Right atrium auricular region (tissue), 2 donors: ENCODE data around the gene ELMO3. TPM values are rescaled to one million over a fixed set of nuclear protein-coding genes. Genes with fewer than 3 reads are reported as not detected.

Experiments
- DNase-seq: peaks from one replicate; pipeline ENCODE4 v3.0.0-alpha.2; 2019; ENCODE audit warnings: low spot score
- H3K27ac ChIP-seq, 2 donors: fragments of 200-600 bp; sonication (generic); 1 replicate in 1 of 2; 2 replicates in 1 of 2; pipeline ENCODE4 v1.5.1; 2016 to 2019
- H3K27me3 ChIP-seq, 2 donors: fragments of 200-600 bp; sonication (generic); one replicate each; pipeline versions ENCODE4 v1.5.1 to v1.6.0; 2017 to 2019
- H3K36me3 ChIP-seq: fragments of 200-600 bp; sonication (generic); one replicate; pipeline ENCODE4 v1.5.1; 2016
- H3K4me1 ChIP-seq, 2 donors: fragments of 200-600 bp; sonication (generic); one replicate each; pipeline versions ENCODE4 v1.5.1 to v1.6.0; 2017 to 2019
- H3K4me3 ChIP-seq, 2 donors: fragments of 200-600 bp; sonication (generic); 1 replicate in 1 of 2; 2 replicates in 1 of 2; pipeline ENCODE4 v1.5.1; 2017 to 2019; ENCODE audit warnings: mild to moderate bottlenecking in 1 of 2, moderate library complexity in 1 of 2
- H3K9me3 ChIP-seq, 2 donors: fragments of 200-600 bp; sonication (generic); one replicate each; pipeline ENCODE4 v1.5.1; 2019
- total RNA-seq, 2 donors: library from RNA; depleted of rRNA; stranded (reverse); fragments of >200 nt; gene quantifications; one replicate each; pipeline ENCODE4 v1.1.0, GENCODE V29; 2016
- TF ChIP-seq, protein P1 (sequence below), 2 donors: fragments of 200-600 bp; sonication (generic); IDR thresholded peaks; one replicate each; pipeline ENCODE4 v1.5.1; 2019; ENCODE audit warnings: antibody characterized with exemption in 2 of 2

The ELMO3 gene
- total RNA-seq, 2 donors from 2014 or later: 0.37 to 2.2 TPM

DNA sequence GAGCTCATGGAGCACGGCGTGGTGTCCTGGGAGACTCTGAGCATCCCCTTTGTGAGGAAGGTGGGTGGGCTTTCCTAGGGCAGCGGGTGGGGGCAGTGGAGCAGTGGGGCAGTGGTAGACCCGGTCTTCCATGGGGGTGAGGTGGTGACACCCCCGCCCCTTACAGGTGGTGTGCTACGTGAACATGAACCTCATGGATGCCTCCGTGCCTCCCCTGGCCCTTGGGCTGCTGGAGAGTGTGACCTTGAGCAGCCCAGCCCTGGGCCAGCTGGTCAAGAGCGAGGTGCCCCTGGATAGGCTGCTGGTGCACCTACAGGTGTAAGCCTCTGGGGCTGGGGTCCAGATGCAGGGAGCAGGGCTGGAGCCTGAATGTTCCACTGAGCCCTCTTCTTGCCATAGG lies 1.6 kb downstream of the ELMO3 start:
- Histone ChIP-seq H3K4me3 (no peak overlapping the region), H3K27ac (no peak overlapping the region), H3K27me3 (no peaks in the 10 kb centered on the region), H3K36me3 (peaks cover 28% of the 10 kb centered on the region), H3K9me3 (no peaks in the 10 kb centered on the region), H3K4me1 (peaks cover 0 to 22% of the 10 kb centered on the region in 2 donors)
- TF ChIP-seq, protein P1, sequence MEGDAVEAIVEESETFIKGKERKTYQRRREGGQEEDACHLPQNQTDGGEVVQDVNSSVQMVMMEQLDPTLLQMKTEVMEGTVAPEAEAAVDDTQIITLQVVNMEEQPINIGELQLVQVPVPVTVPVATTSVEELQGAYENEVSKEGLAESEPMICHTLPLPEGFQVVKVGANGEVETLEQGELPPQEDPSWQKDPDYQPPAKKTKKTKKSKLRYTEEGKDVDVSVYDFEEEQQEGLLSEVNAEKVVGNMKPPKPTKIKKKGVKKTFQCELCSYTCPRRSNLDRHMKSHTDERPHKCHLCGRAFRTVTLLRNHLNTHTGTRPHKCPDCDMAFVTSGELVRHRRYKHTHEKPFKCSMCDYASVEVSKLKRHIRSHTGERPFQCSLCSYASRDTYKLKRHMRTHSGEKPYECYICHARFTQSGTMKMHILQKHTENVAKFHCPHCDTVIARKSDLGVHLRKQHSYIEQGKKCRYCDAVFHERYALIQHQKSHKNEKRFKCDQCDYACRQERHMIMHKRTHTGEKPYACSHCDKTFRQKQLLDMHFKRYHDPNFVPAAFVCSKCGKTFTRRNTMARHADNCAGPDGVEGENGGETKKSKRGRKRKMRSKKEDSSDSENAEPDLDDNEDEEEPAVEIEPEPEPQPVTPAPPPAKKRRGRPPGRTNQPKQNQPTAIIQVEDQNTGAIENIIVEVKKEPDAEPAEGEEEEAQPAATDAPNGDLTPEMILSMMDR (IDR thresholded peaks at IDR 0.05): no peak
- DNase-seq: no peak

DNA sequence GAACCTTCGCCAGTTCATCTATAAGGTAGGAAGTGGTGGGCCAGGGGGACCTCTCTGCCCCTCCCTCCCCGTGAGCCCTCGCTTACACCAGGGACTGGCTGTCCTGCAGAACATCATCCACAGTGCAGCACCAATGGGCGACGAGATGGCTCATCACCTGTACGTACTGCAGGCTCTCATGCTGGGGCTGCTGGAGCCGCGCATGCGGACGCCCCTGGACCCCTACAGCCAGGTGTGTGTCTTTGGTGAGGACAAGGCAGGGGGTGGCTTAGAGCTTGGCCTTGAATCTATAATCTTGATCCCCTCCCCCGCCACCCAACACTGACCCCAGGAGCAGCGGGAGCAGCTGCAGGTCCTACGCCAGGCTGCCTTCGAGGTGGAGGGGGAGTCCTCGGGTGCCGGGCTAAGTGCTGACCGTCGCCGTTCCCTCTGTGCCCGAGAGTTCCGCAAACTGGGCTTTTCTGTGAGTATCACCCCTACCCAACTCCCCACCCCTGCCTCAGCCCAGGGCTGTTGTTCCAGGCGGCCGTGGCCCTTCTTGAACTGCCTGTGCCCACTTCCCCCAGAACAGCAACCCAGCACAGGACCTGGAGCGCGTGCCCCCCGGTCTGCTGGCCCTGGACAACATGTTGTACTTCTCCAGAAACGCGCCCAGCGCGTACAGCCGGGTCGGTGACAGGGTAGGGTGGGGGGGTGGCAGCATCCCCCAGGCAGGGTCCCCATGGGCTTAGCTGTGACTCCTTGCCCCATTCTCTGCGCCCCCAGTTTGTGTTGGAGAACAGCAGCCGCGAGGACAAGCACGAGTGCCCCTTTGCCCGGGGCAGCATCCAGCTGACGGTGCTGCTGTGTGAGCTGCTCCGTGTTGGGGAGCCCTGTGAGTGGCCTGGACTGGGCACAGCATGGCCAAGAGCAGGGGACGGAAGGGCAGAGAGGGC lies 2.7 kb downstream of the ELMO3 start:
- no peaks in the 10 kb centered on the region for H3K9me3 ChIP-seq
- no peaks in the 10 kb centered on the region for H3K27me3 ChIP-seq
- no peak overlapping the region for H3K4me3 ChIP-seq
- peaks cover 0 to 22% of the 10 kb centered on the region in 2 donors for H3K4me1 ChIP-seq
- no peak overlapping the region for H3K27ac ChIP-seq
- TF ChIP-seq, protein P1 (IDR thresholded peaks at IDR 0.05): no peak
- no peak for DNase-seq
- peaks cover 16% of the 10 kb centered on the region for H3K36me3 ChIP-seq

DNA sequence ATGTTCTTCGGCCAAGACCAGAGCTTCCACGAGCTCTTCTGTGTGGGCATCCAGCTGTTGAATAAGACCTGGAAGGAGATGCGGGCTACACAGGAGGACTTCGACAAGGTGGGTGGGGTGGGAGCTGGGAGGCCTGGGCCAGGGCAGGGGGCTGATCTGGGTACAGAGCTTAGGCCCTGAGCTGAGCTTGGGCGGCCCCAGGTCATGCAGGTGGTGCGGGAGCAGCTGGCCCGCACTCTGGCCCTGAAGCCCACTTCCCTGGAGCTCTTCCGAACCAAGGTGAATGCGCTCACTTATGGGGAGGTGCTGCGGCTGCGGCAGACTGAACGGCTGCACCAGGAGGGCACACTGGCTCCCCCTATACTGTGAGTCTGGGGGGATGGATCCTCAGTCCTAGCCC lies 3.5 kb downstream of the ELMO3 start:
- Histone ChIP-seq H3K27ac (no peak overlapping the region), H3K4me1 (peaks cover 0 to 22% of the 10 kb centered on the region in 2 donors), H3K9me3 (no peaks in the 10 kb centered on the region), H3K27me3 (no peaks in the 10 kb centered on the region), H3K36me3 (peaks cover 9% of the 10 kb centered on the region), H3K4me3 (no peak overlapping the region)
- no peak for DNase-seq
- TF ChIP-seq, protein P1 (IDR thresholded peaks at IDR 0.05): no peak

DNA sequence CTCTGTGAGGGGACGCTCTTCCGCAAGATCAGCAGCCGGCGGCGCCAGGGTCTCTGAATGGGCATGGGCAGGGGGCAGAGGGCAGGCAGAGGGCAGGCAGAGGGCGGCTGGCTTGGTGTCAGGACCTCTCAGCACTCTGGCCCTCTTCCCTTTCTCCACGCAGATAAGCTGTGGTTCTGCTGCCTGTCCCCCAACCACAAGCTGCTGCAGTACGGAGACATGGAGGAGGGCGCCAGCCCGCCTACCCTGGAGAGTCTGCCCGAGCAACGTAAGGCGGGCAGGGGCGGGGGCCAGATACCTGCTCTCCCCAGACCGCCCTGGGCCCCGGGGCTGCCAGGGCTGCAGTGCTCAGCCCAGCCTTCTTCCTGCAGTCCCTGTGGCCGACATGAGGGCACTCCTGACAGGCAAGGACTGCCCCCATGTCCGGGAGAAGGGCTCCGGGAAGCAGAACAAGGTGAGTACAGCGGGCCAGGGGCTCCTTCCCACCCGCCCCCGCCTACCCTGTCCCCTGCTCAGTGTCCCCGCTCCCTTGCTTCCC lies 4.1 kb downstream of the ELMO3 start:
- TF ChIP-seq, protein P1 (IDR thresholded peaks at IDR 0.05): no peak
- peaks cover 3% of the 10 kb centered on the region for H3K36me3 ChIP-seq
- no peak overlapping the region for H3K27ac ChIP-seq
- no peaks in the 10 kb centered on the region for H3K27me3 ChIP-seq
- H3K9me3 ChIP-seq: no peaks in the 10 kb centered on the region
- peaks cover 0 to 18% of the 10 kb centered on the region in 2 donors for H3K4me1 ChIP-seq
- no peak overlapping the region for H3K4me3 ChIP-seq
- DNase-seq: no peak

DNA sequence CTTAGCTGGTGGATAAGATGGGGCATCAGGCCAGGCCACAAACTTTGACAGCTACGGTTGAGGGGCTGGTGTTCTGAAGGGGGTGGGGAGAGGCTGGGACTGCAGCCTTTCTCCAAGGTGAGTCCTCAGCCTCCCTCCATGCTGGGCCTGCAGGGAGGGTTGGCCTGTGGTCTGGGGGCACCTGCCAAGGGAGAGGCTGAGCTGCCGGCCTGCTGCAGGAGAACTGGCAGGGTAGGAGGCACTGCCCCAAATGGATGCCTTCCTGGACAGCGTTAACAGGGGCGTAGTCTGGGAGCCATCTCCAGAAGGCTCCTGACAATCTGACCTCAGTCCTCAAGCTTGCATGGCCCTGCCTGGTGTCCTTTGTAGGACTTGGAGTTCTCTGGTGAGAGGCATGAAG lies 5.1 kb downstream of the ELMO3 start:
- Histone ChIP-seq H3K9me3 (no peaks in the 10 kb centered on the region), H3K4me3 (no peak overlapping the region), H3K27ac (no peak overlapping the region), H3K4me1 (peaks cover 0 to 9% of the 10 kb centered on the region in 2 donors), H3K36me3 (no peaks in the 10 kb centered on the region), H3K27me3 (no peaks in the 10 kb centered on the region)
- no peak for DNase-seq
- TF ChIP-seq, protein P1 (IDR thresholded peaks at IDR 0.05): no peak
